Activated CD8-positive, alpha-beta T cell treated with anti-CD3 and anti-CD28 coated beads for 36 hours (primary cell): Measurements from ENCODE around the gene VPS13C. TPM values are rescaled to one million over a fixed set of nuclear protein-coding genes. Genes with fewer than 3 reads are reported as not detected.
A peak's percentile ranks its signal among the peaks of the same experiment; 100 is the strongest.

Source experiments
- ATAC-seq: fragments of 200-7000 bp; cut with Tn5 transposase; one replicate; pipeline ENCODE4 v1.10.0; 2021; ENCODE audit warnings: mild to moderate bottlenecking, moderate library complexity
- CTCF ChIA-PET: fragments of 350-600 bp; sonication (Branson Sonifier 250); formaldehyde crosslinking; loops from one replicate; lab custom pipeline; 2021; ENCODE audit warnings: antibody characterized with exemption; lab: Charles Lee
- POLR2A ChIA-PET: fragments of 350-600 bp; sonication (Branson Sonifier 250); formaldehyde crosslinking; loops from one replicate; lab custom pipeline; 2021; ENCODE audit warnings: antibody characterized with exemption; lab: Charles Lee
- DNase-seq: peaks from one replicate; pipeline ENCODE4 v3.0.0-alpha.2; 2020
- H3K27ac Mint-ChIP-seq: one replicate; pipeline ENCODE4 v1.8.0; 2021; ENCODE audit warnings: mild to moderate bottlenecking, mixed read lengths
- H3K27me3 Mint-ChIP-seq: one replicate; pipeline ENCODE4 v1.8.0; 2021; ENCODE audit warnings: mixed read lengths
- H3K36me3 Mint-ChIP-seq: one replicate; pipeline ENCODE4 v1.8.0; 2021; ENCODE audit warnings: low read depth, mixed read lengths
- H3K4me1 Mint-ChIP-seq: one replicate; pipeline ENCODE4 v1.8.0; 2021; ENCODE audit warnings: low read depth, mixed read lengths
- H3K4me3 Mint-ChIP-seq: one replicate; pipeline ENCODE4 v1.8.0; 2021; ENCODE audit warnings: mild to moderate bottlenecking, moderate library complexity, mixed read lengths
- H3K9me3 Mint-ChIP-seq: one replicate; pipeline ENCODE4 v1.8.0; 2021; ENCODE audit warnings: mixed read lengths
- intact Hi-C: fragments of 100-400 bp; cut with micrococcal nuclease; formaldehyde crosslinking; loops from one replicate; pipeline ENCODE4 v1.10.0; 2022
- total RNA-seq, 2 experiments: library from RNA; stranded (reverse); gene quantifications; one replicate each; pipeline ENCODE4 v1.2.3, GENCODE V29; 2021
- TF ChIP-seq, protein P1 (sequence below): fragments of 200-600 bp; IDR thresholded peaks from one replicate; pipeline ENCODE4 v1.8.0; 2022; ENCODE audit warnings: antibody characterized with exemption, mild to moderate bottlenecking

Gene VPS13C
- total RNA-seq, 2 experiments from 2014 or later = 41.4 to 45.9 TPM

DNA sequence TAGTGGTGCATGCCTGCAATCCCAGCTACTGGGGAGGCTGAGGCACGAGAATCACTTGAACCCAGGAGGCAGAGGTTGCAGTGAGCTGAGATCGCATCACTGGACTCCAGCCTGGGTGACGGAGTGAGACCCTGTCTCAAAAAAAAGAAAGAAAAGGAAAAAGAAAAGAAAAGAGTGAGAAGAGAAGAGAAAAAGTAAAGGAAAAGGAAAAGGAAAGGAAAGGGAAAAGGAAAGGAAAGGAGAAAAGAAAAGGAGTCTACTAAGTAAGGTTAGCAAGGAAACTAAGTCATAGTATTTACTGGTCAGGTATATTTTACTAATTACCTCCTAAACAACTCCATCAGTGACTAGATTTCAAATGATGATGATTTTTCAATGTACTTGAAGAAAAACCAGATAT is 198.3 kb downstream of the VPS13C start:
- intact Hi-C loops = no loop called here
- Mint-ChIP-seq H3K36me3 (peaks cover 12% of the 10 kb centered on the region), H3K4me1 (no peaks in the 10 kb centered on the region), H3K4me3 (no peak overlapping the region), H3K9me3 (no peaks in the 10 kb centered on the region), H3K27me3 (no peaks in the 10 kb centered on the region), H3K27ac (no peak overlapping the region)
- TF ChIP-seq, protein P1, sequence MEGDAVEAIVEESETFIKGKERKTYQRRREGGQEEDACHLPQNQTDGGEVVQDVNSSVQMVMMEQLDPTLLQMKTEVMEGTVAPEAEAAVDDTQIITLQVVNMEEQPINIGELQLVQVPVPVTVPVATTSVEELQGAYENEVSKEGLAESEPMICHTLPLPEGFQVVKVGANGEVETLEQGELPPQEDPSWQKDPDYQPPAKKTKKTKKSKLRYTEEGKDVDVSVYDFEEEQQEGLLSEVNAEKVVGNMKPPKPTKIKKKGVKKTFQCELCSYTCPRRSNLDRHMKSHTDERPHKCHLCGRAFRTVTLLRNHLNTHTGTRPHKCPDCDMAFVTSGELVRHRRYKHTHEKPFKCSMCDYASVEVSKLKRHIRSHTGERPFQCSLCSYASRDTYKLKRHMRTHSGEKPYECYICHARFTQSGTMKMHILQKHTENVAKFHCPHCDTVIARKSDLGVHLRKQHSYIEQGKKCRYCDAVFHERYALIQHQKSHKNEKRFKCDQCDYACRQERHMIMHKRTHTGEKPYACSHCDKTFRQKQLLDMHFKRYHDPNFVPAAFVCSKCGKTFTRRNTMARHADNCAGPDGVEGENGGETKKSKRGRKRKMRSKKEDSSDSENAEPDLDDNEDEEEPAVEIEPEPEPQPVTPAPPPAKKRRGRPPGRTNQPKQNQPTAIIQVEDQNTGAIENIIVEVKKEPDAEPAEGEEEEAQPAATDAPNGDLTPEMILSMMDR = no peak
- no peak for DNase-seq
- POLR2A ChIA-PET = no interaction called here
- ATAC-seq = no peak
- CTCF ChIA-PET = no interaction called here

DNA sequence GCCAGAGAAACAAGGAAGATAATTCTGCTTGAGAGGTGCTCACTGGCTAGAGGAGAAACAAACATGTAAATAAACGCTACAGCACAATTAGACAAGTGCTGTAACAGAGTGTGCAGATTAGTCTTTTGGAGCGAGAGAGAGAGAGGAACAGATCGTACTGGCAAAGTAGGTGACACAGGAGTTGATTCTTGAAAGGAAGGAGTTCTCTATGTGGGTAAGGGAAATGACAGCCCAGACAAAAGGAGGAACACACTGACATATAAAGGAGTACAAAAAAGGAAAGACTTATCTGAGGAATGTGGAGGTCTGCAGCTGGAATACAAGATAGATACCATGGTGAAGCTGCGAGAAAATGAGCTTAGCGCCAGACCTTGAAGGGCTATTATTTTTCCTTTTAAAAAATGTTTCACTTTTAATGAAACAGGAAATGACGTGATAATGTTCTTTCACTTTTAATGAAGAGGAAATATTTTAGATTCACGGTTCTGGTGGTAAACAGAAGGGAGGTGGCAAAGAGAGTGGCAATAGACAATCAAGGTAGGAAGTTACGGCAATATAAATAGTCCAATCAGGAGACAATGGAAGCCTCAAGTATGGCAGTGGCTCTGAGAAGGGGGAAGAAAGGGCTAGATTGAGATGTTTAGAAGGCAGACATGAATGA is 202.9 kb downstream of the VPS13C start:
- no peak overlapping the region for H3K27ac Mint-ChIP-seq
- no peaks in the 10 kb centered on the region for H3K9me3 Mint-ChIP-seq
- CTCF ChIA-PET = interaction anchor here (1.3 to 2.0 kb wide), 2 partner anchors 23 to 203 kb away, joined by 3 to 6 read pairs; partner anchors contain the start of gene VPS13C
- no peaks in the 10 kb centered on the region for H3K27me3 Mint-ChIP-seq
- TF ChIP-seq, protein P1 = no peak
- ATAC-seq (peak; percentile 74), DNase-seq (no peak)
- peaks cover 13% of the 10 kb centered on the region for H3K36me3 Mint-ChIP-seq
- no peak overlapping the region for H3K4me3 Mint-ChIP-seq
- H3K4me1 Mint-ChIP-seq = no peaks in the 10 kb centered on the region
- POLR2A ChIA-PET = interaction anchor here (0.6 kb wide), 1 partner anchor 81 kb away, joined by 3 read pairs; no protein-coding TSS in a partner anchor
- intact Hi-C loops = no loop called here

DNA sequence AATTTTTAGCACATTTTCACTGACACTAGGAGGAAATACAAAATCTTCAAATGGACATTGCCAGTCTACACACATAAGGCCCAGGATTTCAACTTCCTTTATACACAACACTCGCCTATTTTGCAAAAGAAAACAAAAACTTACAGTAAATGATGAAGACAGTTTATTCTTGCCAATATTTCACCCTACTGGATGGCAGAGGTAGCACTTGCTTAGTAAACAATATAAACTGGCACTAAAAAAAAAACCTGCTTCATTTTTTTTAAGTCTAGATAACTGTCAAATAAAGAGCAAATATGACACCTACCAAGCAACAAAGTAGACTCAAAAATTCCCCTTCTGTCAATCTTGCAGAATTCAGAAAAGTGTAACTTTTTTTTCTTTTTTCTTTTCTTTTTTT is 204.0 kb downstream of the VPS13C start:
- Mint-ChIP-seq H3K27ac (no peak overlapping the region), H3K4me3 (no peak overlapping the region), H3K27me3 (no peaks in the 10 kb centered on the region), H3K9me3 (no peaks in the 10 kb centered on the region), H3K4me1 (no peaks in the 10 kb centered on the region), H3K36me3 (peaks cover 14% of the 10 kb centered on the region)
- TF ChIP-seq, protein P1 = no peak
- DNase-seq = no peak
- intact Hi-C loops = no loop called here
- no peak for ATAC-seq
- CTCF ChIA-PET = interaction anchor here (0.9 to 2.0 kb wide), 3 partner anchors 15 to 204 kb away, joined by 3 to 6 read pairs (median 3); partner anchors contain the start of gene VPS13C
- POLR2A ChIA-PET = no interaction called here

DNA sequence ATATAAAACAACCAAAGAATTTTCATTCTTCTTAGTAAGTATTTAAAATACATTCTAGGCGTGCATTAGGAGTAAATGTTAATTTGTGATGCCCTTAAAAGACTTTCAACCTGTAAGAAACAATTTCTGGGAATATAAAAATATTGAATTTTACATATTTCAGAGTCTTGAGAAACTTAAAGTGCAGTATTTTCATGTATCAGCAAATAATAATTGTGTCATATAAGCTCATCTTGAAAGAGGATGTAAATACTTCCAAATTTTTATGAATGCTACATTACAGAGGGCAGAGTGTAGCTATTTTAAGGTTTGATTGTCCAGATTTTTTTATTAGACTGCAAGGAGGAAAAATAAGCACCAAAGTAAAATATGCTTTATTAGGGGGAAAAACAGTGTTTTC is 207.1 kb downstream of the VPS13C start:
- Mint-ChIP-seq H3K36me3 (peaks cover 10% of the 10 kb centered on the region), H3K27ac (no peak overlapping the region), H3K9me3 (no peaks in the 10 kb centered on the region), H3K4me1 (no peaks in the 10 kb centered on the region), H3K4me3 (no peak overlapping the region), H3K27me3 (no peaks in the 10 kb centered on the region)
- intact Hi-C loops = no loop called here
- ATAC-seq = no peak
- TF ChIP-seq, protein P1 = no peak
- DNase-seq = no peak
- ChIA-PET POLR2A (no interaction called here), CTCF (no interaction called here)

DNA sequence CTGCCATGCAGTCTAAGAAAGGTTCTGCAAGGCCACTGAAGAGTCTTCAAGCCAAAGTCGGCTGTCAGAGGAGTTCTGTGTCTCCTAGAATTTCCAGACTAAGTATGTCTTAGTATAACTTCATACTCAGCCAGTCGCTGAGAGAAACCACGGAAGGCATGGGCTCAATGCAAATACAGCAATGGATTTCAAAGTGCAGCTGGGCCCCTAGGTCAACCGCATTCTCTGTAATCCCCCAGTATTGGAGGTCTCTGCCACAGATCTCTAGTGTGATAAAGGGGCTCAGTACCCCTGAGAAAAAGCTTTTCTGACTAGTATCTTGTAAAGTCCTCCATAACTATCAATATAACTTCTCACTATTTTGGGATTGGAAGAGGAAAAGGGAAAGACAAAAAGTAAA is 208.3 kb downstream of the VPS13C start:
- ChIA-PET CTCF (interaction anchor here (0.9 kb wide), 1 partner anchor 17 kb away, joined by 3 read pairs; no protein-coding TSS in a partner anchor), POLR2A (no interaction called here)
- Mint-ChIP-seq H3K36me3 (peaks cover 10% of the 10 kb centered on the region), H3K27me3 (no peaks in the 10 kb centered on the region), H3K9me3 (no peaks in the 10 kb centered on the region), H3K4me1 (no peaks in the 10 kb centered on the region), H3K4me3 (no peak overlapping the region), H3K27ac (no peak overlapping the region)
- ATAC-seq (no peak), DNase-seq (no peak)
- TF ChIP-seq, protein P1 = no peak
- intact Hi-C loops = no loop called here
